HG03565 (cell line): ENCODE measurements around the gene LDLRAD4.

Experiments
- ATAC-seq: cut with Tn5 transposase; IDR thresholded peaks from one replicate; pipeline ENCODE4 v1.9.1; 2021; ENCODE audit warnings: mild to moderate bottlenecking, moderate library complexity; ENCODE audit not compliant: unreplicated experiment

LDLRAD4 gene

GRCh38 chr18:13617826-13618515, 399.4 kb downstream of the LDLRAD4 start:
- no peak for ATAC-seq

DNA sequence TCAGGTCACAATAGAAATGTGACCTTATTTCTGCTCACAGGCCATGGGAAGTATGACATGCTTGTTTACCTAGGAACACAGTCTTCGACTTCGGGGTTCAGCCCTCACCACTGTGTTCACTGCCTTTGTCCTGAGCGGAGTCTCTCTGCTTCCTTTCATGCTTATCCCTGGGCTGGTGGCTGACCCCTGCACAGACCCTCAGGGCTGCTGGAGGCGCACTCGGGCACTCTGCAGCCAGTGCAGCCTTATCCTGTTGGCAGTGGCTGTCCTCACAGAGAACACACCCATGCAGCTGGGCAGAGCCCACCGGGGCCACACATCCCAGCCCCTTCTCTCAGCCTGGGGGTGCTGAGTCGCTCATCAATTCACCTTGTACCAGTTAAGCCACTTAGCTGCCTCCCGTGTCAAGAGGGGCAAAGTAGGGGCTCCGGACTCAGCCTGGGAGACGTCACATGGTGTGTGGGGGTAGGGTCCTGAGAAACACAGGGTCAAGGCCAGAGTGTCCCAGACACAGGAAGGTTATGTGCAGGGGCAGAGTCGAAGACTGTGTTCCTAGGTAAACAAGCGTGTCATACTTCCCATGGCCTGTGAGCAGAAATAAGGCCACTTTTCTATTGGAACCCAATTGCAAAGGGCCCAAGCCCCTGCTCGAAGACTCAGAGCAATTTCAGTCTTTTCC, 400.3 kb downstream of the LDLRAD4 start:
- no peak for ATAC-seq

- no peak for ATAC-seq
Observed at GRCh38 chr18:13619505-13620205, 401.1 kb downstream of the LDLRAD4 start.

DNA sequence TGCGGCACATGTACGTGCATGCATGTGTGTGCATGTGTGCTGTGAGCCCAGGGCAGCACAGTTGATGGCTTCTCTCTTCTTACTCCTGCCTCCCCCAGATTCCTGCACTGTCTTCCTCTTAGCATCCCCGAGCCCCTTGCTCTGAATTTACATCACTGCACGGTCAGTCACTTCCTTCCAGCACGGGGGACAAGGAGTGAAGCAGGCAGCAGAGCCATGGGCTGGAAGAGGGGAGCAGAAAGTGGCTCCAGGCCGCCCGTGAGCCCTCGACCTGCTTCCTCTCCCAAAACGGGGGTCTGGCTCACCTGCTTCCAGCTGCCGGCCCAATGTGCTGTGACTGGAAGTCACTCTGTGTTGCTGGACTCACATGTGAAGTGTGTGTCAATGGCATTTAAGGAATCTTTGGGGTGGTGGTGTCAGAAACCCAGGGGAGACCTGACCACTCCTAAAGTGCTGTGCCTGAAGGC, 401.7 kb downstream of the LDLRAD4 start:
- no peak for ATAC-seq

DNA sequence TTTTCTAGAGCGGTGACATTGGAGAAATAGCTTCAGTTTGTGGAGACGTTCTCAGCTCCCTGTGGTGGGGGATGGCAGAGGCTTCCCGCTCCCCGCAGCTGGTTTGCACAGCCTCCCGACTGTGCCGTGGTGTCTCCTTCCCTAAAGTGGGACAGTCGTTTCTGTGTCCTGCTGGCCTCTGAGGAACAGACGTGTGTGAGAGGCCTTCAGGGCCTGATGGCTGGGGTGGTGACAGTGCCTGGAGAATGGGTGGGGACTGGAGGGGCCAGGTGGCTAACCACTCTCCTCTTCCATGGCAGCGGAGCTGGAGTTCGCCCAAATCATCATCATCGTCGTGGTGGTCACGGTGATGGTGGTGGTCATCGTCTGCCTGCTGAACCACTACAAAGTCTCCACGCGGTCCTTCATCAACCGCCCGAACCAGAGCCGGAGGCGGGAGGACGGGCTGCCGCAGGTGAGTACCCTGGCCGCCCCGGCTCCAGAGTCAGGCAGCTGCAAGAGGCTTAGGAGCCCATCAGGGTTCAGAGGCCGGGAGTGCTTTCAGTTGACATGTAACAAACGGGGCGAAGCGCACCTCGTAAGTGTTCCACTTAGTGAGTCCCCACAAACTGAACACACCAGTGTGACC, 402.4 kb downstream of the LDLRAD4 start:
- ATAC-seq: no peak

DNA sequence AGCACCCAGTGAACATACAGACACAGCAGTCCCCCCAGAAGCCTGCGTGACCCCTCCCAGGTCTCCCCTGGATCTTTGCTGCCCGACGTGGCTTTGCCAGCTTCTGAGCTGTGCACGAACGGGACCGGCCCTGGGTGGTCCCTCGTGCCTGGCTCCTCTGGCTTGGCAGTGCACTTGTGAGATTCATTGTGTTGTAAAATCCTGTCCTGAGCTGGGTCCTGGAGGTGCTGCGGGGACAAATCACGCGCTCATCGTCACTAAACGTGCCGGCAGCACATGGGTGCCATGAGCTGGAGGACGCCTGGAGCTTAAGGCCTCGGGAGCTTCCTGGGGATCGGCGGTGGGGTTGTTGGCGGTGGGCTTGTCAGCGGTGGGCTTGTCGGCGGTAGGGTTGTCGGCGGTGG, 402.9 kb downstream of the LDLRAD4 start:
- no peak for ATAC-seq

DNA sequence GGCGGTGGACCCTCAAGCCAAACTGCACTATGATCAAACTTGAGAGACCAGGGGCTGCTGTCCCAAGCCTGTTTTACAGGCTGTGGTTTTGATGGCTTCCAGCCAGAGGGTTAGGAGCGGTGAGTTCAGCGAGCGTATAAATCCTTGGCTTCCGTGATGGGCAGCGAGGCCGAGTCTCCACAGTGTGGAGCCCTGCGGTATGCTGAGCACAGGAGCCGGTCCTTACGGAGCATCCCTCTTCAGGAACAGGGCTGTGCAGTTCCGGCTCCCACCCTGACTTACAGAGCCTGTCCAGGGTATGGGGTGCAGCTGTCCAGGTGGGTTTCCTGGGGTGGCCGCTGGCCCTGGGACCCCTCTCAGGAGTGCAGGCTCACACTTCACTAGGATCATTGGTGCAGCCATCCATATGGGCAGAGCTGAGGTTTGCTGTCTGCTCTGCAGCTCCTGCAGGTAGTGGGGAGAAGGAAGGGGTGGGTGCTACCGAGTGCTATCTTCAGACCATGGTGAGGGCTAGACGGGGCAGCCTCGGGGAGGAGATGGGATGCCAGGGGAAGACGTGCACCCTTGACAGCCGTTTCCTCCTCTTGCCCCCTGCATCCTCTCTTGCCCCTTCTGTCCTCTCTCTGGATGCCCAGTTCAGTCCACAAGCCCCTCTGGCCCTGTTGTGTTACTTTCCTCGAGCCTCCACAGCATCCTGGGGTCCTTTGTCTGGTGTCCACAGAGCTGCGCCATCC, 403.5 kb downstream of the LDLRAD4 start:
- ATAC-seq: no peak

GRCh38 chr18:13622751-13623150, 404.2 kb downstream of the LDLRAD4 start:
- ATAC-seq: no peak

- no peak for ATAC-seq
Observed at GRCh38 chr18:13623348-13623747, 404.8 kb downstream of the LDLRAD4 start.

DNA sequence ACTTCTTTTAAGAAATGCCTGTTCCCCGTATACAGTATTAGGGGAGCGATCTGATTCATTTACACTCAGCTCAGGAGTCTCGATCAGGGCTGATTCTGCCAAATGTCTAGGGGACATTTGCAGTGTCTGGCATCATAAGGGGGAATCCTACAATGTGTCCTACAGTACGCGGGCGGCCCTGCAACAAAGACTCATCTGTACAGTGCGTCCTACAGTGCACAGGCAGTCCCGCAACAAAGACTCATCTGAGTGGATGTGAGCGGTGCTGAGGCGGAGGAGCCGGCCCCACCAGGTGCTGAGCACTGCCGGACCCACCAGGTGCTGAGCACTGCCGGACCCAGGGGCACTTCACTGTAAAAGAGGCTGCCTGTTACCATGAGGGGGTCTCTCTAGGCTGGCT, 405.3 kb downstream of the LDLRAD4 start:
- ATAC-seq: no peak

- no peak for ATAC-seq
Observed at GRCh38 chr18:13624563-13625237, 406.1 kb downstream of the LDLRAD4 start.

DNA sequence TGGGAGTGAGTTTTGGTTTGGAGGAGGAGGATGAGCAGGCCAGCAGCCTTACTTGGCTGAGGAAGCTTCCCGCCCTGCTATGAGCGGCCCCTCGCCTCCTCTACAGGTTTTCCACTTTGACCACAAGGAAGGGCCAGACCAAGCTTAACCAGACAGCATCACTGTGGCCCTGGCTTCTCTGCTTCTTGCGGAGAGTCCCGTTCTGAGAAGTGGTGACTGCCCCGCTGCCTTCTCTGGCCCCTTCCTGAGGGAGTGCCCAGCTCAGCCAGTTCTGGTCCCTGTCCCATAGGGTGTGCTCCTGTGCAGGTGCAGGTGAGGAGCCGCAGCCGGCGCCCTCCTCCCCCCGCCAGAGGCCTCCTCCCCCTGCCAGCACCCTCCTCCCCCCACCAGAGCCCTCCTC, 406.8 kb downstream of the LDLRAD4 start:
- ATAC-seq: no peak

- ATAC-seq: no peak
Observed at GRCh38 chr18:13625843-13626543, 407.4 kb downstream of the LDLRAD4 start.

- ATAC-seq: no peak
Observed at GRCh38 chr18:13626544-13626908, 408.0 kb downstream of the LDLRAD4 start.

GRCh38 chr18:13627639-13628038, 409.1 kb downstream of the LDLRAD4 start:
- ATAC-seq: no peak

- ATAC-seq: no peak
Observed at GRCh38 chr18:13628211-13628610, 409.7 kb downstream of the LDLRAD4 start.

- peak; percentile 87 for ATAC-seq
Observed at GRCh38 chr18:13629841-13630715, 411.5 kb downstream of the LDLRAD4 start.

GRCh38 chr18:13630716-13631268, 412.2 kb downstream of the LDLRAD4 start:
- no peak for ATAC-seq
